Measurements from ENCODE around the gene PLXNA4. TPM values are rescaled to one million over a fixed set of nuclear protein-coding genes. Genes with fewer than 3 reads are reported as not detected.

The PLXNA4 gene
- total and polyA plus RNA-seq, 2 donors (not counting 1 experiment from before 2014, with no cell fraction given), result not detected

- 50% methylated on average over 1 of the region's 2 CpGs for WGBS (ENCODE audit: insufficient coverage)
- ChIA-PET POLR2A (no interaction called here), CTCF (no interaction called here)
- H3K27ac Mint-ChIP-seq, result no peak overlapping the region
- no peak overlapping the region for H3K9ac ChIP-seq (ENCODE audit: low read length)
- no peak overlapping the region for H3K4me3 ChIP-seq (ENCODE audit: control extremely low read depth in 1 of 5, extremely low read depth in 1 of 5, insufficient read depth in 1 of 5, low read depth in 2 of 5, low read length in 4 of 5)
- DNase-seq (no peak), ATAC-seq (ENCODE audit: low read depth) (no peak)
- no peaks in the 10 kb centered on the region for H3K4me1 ChIP-seq (ENCODE audit: control insufficient read depth in 2 of 2, insufficient read depth in 2 of 2, low read length in 2 of 2)
- TF ChIP-seq, protein P1, sequence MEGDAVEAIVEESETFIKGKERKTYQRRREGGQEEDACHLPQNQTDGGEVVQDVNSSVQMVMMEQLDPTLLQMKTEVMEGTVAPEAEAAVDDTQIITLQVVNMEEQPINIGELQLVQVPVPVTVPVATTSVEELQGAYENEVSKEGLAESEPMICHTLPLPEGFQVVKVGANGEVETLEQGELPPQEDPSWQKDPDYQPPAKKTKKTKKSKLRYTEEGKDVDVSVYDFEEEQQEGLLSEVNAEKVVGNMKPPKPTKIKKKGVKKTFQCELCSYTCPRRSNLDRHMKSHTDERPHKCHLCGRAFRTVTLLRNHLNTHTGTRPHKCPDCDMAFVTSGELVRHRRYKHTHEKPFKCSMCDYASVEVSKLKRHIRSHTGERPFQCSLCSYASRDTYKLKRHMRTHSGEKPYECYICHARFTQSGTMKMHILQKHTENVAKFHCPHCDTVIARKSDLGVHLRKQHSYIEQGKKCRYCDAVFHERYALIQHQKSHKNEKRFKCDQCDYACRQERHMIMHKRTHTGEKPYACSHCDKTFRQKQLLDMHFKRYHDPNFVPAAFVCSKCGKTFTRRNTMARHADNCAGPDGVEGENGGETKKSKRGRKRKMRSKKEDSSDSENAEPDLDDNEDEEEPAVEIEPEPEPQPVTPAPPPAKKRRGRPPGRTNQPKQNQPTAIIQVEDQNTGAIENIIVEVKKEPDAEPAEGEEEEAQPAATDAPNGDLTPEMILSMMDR (IDR thresholded peaks at IDR 0.05), result no peak
- TF ChIP-seq EZH2 (IDR thresholded peaks at IDR 0.05; ENCODE audit: borderline replicate concordance, insufficient read depth, low read depth, low read length, poor library complexity, severe bottlenecking), result no peak
- H4K20me1 ChIP-seq (ENCODE audit: control insufficient read depth, insufficient read depth, low read length, poor library complexity, severe bottlenecking), result no peaks in the 10 kb centered on the region
- no peak overlapping the region for H3K4me2 ChIP-seq (replicated peaks; ENCODE audit: low read depth, low read length, poor library complexity, severe bottlenecking)
- H3K4me1 Mint-ChIP-seq, result no peaks in the 10 kb centered on the region
- H3K79me2 ChIP-seq (ENCODE audit: control insufficient read depth, insufficient read depth, low read length), result no peaks in the 10 kb centered on the region
- no peaks in the 10 kb centered on the region for H3K36me3 ChIP-seq (replicated peaks in 1 of 2; ENCODE audit: control extremely low read depth in 1 of 2, control insufficient read depth in 1 of 2, extremely low read depth in 1 of 2, insufficient read depth in 2 of 2, low read length in 1 of 2)
- no peak overlapping the region for H3K4me3 Mint-ChIP-seq
- peaks cover 0 to 3% (median 0%) of the 10 kb centered on the region in 4 experiments for H3K27me3 ChIP-seq (replicated peaks in 1 of 4; ENCODE audit: control extremely low read depth in 1 of 4, control insufficient read depth in 3 of 4, insufficient read depth in 4 of 4, low read length in 3 of 4)
- no peak overlapping the region for H3K27ac ChIP-seq (ENCODE audit: low read length in 2 of 2)
- intact Hi-C loops (cut with micrococcal nuclease), result no loop called here
- peaks cover 0 to 10% (median 0%) of the 10 kb centered on the region in 3 donors for H3K9me3 ChIP-seq (ENCODE audit: control extremely low read depth in 1 of 3, control insufficient read depth in 2 of 3, insufficient read depth in 1 of 3, low read length in 2 of 3)
- H2AFZ ChIP-seq (ENCODE audit: insufficient read depth, low read depth, low read length, poor library complexity, severe bottlenecking), result no peak overlapping the region
- peaks cover 6% of the 10 kb centered on the region for H3K27me3 Mint-ChIP-seq
- peaks cover 4% of the 10 kb centered on the region for H3K9me3 Mint-ChIP-seq (ENCODE audit: insufficient read depth)
Measured at GRCh38 chr7:132248841-132249240, 327.4 kb downstream of the PLXNA4 start.

DNA sequence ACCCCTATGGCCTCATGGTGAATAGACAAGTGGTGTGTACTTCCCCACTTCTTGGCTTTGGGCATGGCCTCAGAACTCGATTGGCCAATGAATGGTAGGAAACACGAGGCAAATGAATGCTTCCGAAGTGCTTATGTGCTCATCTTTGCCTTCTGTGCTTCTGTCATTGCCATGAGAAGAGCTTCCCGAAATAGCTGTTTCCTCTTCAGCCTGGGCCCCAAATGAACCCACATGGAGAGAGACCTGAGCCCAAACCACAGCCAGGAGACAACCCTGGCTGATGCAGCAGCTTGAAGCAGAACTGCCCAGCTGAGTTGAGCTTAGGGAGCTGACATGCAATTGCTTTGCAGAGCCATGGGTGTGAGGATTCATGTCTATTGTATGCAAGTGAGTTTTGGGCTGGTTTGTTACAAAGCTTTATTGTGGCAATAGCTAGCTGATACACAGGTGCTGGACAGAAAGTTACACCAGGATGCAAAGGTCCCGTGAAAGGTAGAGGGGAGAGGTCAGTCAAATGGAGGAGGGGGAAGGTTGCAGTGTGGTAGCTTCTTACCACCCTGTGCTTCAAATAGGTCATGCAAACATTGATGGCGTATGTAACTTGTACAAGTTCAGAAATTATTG lies 328.2 kb downstream of the PLXNA4 start:
- WGBS (ENCODE audit: insufficient coverage), result 80% methylated on average over 6 of the region's 6 CpGs

More for the DNA sequence above, 328.2 kb downstream of the PLXNA4 start:
- no peak for DNase-seq
- peaks cover 0 to 3% (median 0%) of the 10 kb centered on the region in 4 experiments for H3K27me3 ChIP-seq (replicated peaks in 1 of 4; ENCODE audit: control extremely low read depth in 1 of 4, control insufficient read depth in 3 of 4, insufficient read depth in 4 of 4, low read length in 3 of 4)
- Mint-ChIP-seq H3K4me1 (no peaks in the 10 kb centered on the region), H3K27ac (no peak overlapping the region), H3K27me3 (peaks cover 6% of the 10 kb centered on the region), H3K4me3 (no peak overlapping the region), H3K9me3 (ENCODE audit: insufficient read depth) (peaks cover 4% of the 10 kb centered on the region)
- H3K4me1 ChIP-seq (ENCODE audit: control insufficient read depth in 2 of 2, insufficient read depth in 2 of 2, low read length in 2 of 2), result no peaks in the 10 kb centered on the region
- peaks cover 0 to 10% (median 0%) of the 10 kb centered on the region in 3 donors for H3K9me3 ChIP-seq (ENCODE audit: control extremely low read depth in 1 of 3, control insufficient read depth in 2 of 3, insufficient read depth in 1 of 3, low read length in 2 of 3)
- H3K4me3 ChIP-seq (ENCODE audit: control extremely low read depth in 1 of 5, extremely low read depth in 1 of 5, insufficient read depth in 1 of 5, low read depth in 2 of 5, low read length in 4 of 5), result no peak overlapping the region
- TF ChIP-seq, protein P1 (IDR thresholded peaks at IDR 0.05), result no peak
- no peak for TF ChIP-seq EZH2 (IDR thresholded peaks at IDR 0.05; ENCODE audit: borderline replicate concordance, insufficient read depth, low read depth, low read length, poor library complexity, severe bottlenecking)
- H2AFZ ChIP-seq (ENCODE audit: insufficient read depth, low read depth, low read length, poor library complexity, severe bottlenecking), result no peak overlapping the region
- ATAC-seq (ENCODE audit: low read depth), result no peak
- ChIA-PET POLR2A (no interaction called here), CTCF (no interaction called here)
- H3K4me2 ChIP-seq (replicated peaks; ENCODE audit: low read depth, low read length, poor library complexity, severe bottlenecking), result no peak overlapping the region
- intact Hi-C loops (cut with micrococcal nuclease), result no loop called here
- H3K79me2 ChIP-seq (ENCODE audit: control insufficient read depth, insufficient read depth, low read length), result no peaks in the 10 kb centered on the region
- H4K20me1 ChIP-seq (ENCODE audit: control insufficient read depth, insufficient read depth, low read length, poor library complexity, severe bottlenecking), result no peaks in the 10 kb centered on the region
- no peak overlapping the region for H3K27ac ChIP-seq (ENCODE audit: low read length in 2 of 2)
- no peak overlapping the region for H3K9ac ChIP-seq (ENCODE audit: low read length)
- H3K36me3 ChIP-seq (replicated peaks in 1 of 2; ENCODE audit: control extremely low read depth in 1 of 2, control insufficient read depth in 1 of 2, extremely low read depth in 1 of 2, insufficient read depth in 2 of 2, low read length in 1 of 2), result no peaks in the 10 kb centered on the region

All from B cell (primary cell).